Stomach smooth muscle (tissue), 2 donors: ENCODE results near the gene PGBD2.

Experiments used
- H3K27ac ChIP-seq: one replicate; pipeline ENCODE4 v1.7.0; 2013; ENCODE audit warnings: mild to moderate bottlenecking, low read length, inconsistent platforms
- H3K27me3 ChIP-seq, 2 donors: one replicate each; pipeline ENCODE4 v1.7.0; 2013; ENCODE audit warnings: low read length in 2 of 2; ENCODE audit not compliant: insufficient read depth in 2 of 2, control insufficient read depth in 1 of 2
- H3K36me3 ChIP-seq, 2 donors: one replicate each; pipeline ENCODE4 v1.7.0; 2013; ENCODE audit warnings: low read length in 2 of 2; ENCODE audit not compliant: control insufficient read depth in 2 of 2, insufficient read depth in 2 of 2
- H3K4me1 ChIP-seq: one replicate; pipeline ENCODE4 v1.7.0; 2013; ENCODE audit warnings: low read length; ENCODE audit not compliant: control insufficient read depth, insufficient read depth
- H3K4me3 ChIP-seq, 2 donors: one replicate each; pipeline ENCODE4 v1.7.0; 2013; ENCODE audit warnings: low read length in 2 of 2
- H3K9ac ChIP-seq, 2 donors: one replicate each; pipeline ENCODE4 v1.7.0; 2013; ENCODE audit warnings: low read length in 2 of 2, mild to moderate bottlenecking in 1 of 2
- H3K9me3 ChIP-seq, 2 donors: one replicate each; pipeline ENCODE4 v1.7.0; 2013; ENCODE audit warnings: low read length in 2 of 2; ENCODE audit not compliant: control insufficient read depth in 2 of 2
- donor health status: healthy.
- donor health status: Pancreatic carcinoma.

PGBD2 gene

DNA sequence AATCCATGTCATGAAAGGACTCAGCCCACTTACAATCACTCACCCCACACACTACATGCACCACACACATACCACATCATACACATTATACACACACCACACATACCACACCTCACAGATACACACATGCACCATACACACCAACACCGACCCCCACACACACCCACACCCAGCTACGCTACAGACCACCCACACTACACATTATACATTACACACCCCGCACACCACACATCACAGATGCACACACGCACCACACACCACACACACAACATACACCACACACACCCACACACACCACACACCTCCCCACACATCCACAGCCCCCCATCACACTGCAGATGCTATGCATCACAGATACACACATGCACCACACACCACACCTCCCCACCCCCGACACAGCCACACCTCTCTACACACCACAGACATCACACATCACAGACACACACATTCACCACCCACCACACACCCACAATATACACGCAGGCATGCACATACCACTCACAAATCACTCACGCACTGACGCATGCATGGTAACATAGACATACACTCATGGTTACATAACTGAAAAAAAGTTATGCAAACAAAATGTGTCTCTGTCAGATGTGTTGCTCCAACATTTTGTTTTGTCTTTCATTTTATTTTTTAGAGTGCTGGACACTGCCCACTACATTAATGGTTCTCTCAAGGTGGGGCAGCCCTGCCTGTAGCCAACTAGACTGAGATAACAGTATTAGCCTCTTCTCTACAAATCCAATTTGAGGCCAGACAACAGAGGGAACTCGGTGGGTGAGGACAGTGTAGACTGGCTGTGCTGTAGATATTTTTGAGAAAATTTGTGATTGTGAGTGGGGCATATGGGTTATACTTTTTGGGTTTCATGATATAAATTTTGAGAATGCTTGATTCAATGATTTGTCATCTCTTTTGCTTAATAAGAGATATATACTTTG is 15.2 kb upstream of the PGBD2 start:
- Histone ChIP-seq H3K36me3 (no peaks in the 10 kb centered on the region), H3K4me3 (no peak overlapping the region), H3K4me1 (no peaks in the 10 kb centered on the region), H3K27ac (no peak overlapping the region), H3K9me3 (no peaks in the 10 kb centered on the region), H3K9ac (no peak overlapping the region), H3K27me3 (no peaks in the 10 kb centered on the region)

DNA sequence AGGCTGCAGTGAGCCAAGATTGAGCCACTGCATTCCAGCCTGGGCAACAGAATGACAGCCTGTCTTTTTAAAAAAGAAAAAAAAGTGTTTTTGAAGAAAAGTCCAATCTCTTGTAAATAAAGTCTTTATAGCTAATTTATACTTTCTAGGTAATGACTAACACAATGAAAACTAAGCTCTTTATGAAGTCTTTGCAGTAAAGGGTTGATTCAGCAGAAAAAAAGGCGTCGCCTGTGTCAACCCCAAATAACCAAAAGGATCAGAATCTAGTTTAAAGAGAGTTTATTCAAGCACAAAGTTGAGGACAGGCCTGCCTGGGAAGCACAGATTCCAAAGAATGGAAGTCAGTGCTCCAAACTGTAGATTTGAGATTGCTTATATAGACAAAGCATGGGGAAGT is 14.3 kb upstream of the PGBD2 start:
- Histone ChIP-seq H3K9ac (no peak overlapping the region), H3K27ac (no peak overlapping the region), H3K27me3 (no peaks in the 10 kb centered on the region), H3K36me3 (no peaks in the 10 kb centered on the region), H3K4me3 (no peak overlapping the region), H3K9me3 (no peaks in the 10 kb centered on the region), H3K4me1 (no peaks in the 10 kb centered on the region)

DNA sequence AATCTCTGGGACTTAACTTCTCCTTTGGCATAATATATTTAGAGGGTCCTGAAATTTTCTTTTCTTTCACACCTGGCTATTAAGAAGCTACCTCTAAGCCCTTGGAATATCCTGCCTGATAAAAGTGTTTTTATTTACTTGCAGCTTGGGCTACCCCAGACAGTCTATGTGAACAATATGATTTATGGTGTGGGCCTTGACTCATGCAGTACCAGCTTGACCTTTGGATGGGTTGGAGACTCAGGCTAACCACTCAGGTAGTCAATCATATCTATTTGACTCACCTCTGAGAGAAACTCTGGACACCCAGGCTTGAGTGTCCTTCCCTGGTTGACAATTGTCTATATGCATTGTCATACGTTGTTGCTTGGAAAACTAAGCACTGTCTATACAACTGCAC is 13.4 kb upstream of the PGBD2 start:
- Histone ChIP-seq H3K4me1 (no peaks in the 10 kb centered on the region), H3K9ac (no peak overlapping the region), H3K9me3 (peaks cover 0 to 3% of the 10 kb centered on the region in 2 donors), H3K36me3 (no peaks in the 10 kb centered on the region), H3K4me3 (no peak overlapping the region), H3K27ac (no peak overlapping the region), H3K27me3 (no peaks in the 10 kb centered on the region)

DNA sequence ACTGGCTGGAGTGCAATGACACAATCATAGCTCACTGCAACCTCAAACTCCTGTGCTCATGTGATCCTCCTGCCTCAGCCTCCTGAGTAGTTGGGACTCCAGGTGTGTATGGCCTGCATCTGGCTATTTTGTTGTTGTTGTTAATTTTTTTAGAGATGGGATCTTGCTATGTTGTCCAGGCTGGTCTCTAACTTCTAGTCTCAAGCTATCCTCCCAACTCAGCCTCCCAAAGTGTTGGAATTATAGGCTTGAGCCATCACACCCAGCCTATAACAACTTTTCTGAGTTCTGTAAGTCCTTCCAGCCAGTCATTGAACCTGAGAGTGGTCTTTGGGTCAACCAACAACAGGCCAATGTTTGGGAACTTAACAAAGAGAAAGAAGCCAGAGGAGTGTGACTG is 11.2 kb upstream of the PGBD2 start:
- H3K9me3 ChIP-seq: peaks cover 0 to 8% of the 10 kb centered on the region in 2 donors
- H3K4me1 ChIP-seq: no peaks in the 10 kb centered on the region
- no peak overlapping the region for H3K27ac ChIP-seq
- H3K27me3 ChIP-seq: no peaks in the 10 kb centered on the region
- H3K9ac ChIP-seq: no peak overlapping the region
- H3K4me3 ChIP-seq: no peak overlapping the region
- H3K36me3 ChIP-seq: no peaks in the 10 kb centered on the region

DNA sequence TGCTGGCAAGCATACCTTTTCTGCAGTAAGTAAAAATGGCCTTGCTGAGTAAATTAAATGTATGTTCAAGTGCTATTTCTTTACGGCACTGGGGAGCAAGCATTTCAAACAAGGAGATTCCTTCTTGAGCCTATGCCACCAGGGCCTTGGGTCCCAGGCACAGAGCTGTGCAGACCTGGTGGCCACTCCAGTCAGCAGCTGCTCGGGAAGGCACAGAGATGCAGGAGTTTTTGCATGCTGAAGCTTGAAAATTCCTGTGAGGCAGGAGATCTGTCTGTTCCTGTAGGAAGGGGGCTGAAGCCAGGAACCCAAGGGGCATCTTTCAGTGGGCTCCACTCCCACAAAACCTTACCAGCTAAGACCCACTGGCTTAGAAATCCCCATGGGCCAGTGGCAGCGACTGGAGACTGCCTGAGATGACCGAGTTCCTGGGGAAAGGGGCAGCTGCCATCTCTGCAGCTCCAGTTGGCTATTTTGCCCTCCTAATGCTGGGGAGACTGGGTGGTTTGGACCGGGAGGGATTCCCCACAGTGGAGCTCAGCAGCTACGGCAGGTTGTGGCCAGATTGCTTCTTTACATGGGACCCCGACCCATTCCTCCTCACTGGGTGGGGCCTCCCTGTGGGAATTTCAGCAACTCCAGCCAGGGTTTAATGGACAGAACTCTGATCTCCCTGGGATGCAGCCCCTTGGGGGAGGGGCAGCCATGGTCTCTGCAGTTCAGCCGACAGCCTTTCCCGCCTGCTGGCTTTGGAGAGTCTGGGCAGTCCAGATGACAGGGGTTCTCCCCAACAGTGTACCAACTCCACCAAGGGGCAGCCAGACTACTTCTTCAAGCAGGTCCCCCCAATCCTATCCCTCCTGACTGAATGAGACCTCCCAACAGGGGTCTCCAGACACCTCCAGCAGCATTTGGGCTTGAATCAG is 8.4 kb upstream of the PGBD2 start:
- H3K9ac ChIP-seq: no peak overlapping the region
- peaks cover 0 to 8% of the 10 kb centered on the region in 2 donors for H3K9me3 ChIP-seq
- H3K27ac ChIP-seq: no peak overlapping the region
- no peaks in the 10 kb centered on the region for H3K36me3 ChIP-seq
- no peaks in the 10 kb centered on the region for H3K4me1 ChIP-seq
- H3K27me3 ChIP-seq: no peaks in the 10 kb centered on the region
- H3K4me3 ChIP-seq: peak overlapping the region in 1 of 2 donors; percentile 46

DNA sequence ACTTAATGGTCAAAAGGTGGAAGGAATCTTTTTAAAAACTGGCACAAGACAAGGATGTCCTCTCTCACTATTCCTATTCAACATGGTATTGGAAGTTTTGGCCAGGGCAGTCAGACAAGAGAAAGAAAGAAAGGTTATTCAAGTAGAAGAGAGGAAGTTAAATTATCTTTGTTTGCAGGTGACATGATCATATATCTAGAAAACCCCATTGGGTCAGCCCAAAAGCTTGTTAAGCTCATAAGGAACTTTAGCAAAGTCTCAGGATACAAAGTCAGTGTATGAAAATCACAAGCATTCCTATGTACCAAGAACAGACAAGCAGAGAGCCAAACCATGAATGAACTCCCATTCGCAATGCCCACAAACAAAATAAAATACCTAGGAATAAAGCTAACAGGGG is 5.4 kb upstream of the PGBD2 start:
- no peaks in the 10 kb centered on the region for H3K27me3 ChIP-seq
- no peaks in the 10 kb centered on the region for H3K36me3 ChIP-seq
- H3K9me3 ChIP-seq: peaks cover 0 to 8% of the 10 kb centered on the region in 2 donors
- no peak overlapping the region for H3K4me3 ChIP-seq
- H3K4me1 ChIP-seq: peaks cover 2% of the 10 kb centered on the region
- H3K9ac ChIP-seq: no peak overlapping the region
- H3K27ac ChIP-seq: no peak overlapping the region

DNA sequence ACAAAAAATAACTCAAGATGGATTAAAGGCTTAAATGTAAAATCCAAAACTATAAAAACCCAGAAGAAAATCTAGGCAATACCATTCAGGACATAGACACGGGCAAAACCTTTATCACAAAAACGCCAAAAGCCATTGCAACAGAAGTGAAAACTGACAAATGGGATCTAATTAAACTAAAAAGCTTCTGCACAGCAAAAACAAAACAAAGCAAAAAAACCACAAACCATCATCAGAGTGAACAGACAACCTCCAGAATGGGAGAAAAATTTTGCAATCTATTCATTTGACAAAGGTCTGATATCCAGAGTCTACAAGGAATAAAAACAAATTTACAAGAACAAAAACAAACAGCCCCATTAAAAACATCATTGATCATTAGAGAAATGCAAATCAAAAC is 4.5 kb upstream of the PGBD2 start:
- no peaks in the 10 kb centered on the region for H3K27me3 ChIP-seq
- no peak overlapping the region for H3K27ac ChIP-seq
- peaks cover 0 to 8% of the 10 kb centered on the region in 2 donors for H3K9me3 ChIP-seq
- peaks cover 5% of the 10 kb centered on the region for H3K4me1 ChIP-seq
- no peaks in the 10 kb centered on the region for H3K36me3 ChIP-seq
- no peak overlapping the region for H3K9ac ChIP-seq
- H3K4me3 ChIP-seq: no peak overlapping the region

DNA sequence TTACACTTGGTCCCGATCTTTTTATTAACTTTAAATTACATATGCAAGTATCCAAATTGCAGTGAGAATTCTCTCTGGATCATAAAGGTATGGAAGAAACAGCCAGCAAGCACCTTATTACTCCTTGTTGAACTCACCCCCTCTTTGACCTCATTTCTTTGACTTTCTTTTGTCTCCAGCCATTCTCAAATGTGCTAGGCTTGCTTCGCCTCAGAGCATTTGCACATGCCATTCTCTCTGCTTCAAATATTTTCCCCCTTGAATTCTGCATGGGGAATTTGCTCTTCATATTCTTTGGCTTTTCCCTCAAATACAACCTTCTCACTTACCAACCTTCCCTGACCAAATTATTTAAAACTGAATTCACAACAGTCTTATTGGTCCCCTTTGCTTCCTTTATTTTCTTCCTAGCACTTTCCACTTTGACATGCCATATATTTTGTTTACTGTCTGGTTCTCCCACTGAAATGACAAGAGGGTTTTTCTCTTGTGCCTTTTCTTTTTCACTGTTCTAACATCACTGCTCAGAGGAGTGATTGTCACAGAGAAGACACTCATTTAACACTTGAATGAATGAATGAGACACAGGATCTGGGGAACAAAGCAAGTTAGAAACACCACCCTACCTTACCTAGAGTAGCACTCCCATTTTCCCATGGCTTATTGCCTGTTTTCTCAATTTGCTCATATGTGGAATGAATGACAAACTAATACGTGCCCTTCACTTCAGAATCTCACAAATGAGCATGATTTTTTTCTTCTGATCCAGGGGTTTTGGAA is 1.4 kb upstream of the PGBD2 start:
- no peak overlapping the region for H3K27ac ChIP-seq
- no peaks in the 10 kb centered on the region for H3K27me3 ChIP-seq
- H3K36me3 ChIP-seq: no peaks in the 10 kb centered on the region
- no peaks in the 10 kb centered on the region for H3K9me3 ChIP-seq
- H3K9ac ChIP-seq: no peak overlapping the region
- H3K4me3 ChIP-seq: no peak overlapping the region
- H3K4me1 ChIP-seq: peaks cover 14% of the 10 kb centered on the region

DNA sequence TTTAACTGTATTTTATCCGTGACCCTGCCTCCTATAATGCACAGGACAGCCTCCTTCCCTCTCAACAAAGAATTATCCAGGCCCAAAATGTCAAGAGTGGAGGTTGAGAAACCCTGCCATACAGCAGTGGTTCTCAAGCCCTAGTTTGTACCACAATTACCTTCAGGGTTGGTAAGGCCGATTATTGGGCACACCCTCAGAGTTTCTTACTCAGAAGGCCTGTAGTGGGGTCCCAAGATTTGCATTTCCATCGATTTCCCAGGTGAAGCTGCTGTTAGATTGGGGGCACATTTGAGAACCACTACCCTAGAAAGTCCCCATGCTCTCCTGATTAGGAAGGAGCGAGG is 400 bp upstream of the PGBD2 start:
- no peaks in the 10 kb centered on the region for H3K27me3 ChIP-seq
- H3K9ac ChIP-seq: peak overlapping the region; percentile 80 to 87

More for the DNA sequence above, 400 bp upstream of the PGBD2 start:
- peak overlapping the region; percentile 87 for H3K27ac ChIP-seq
- peaks cover 15% of the 10 kb centered on the region for H3K4me1 ChIP-seq
- H3K9me3 ChIP-seq: no peaks in the 10 kb centered on the region
- peak overlapping the region; percentile 75 to 93 for H3K4me3 ChIP-seq
- no peaks in the 10 kb centered on the region for H3K36me3 ChIP-seq
